NCI-H748 (cell line): ENCODE data around the gene SGK1.
"Not testable (repeated sequence)": the region's sequence is repeated elsewhere in the genome, so short reads cannot be mapped to it uniquely, and the experiment has no call there.

Experiments
- DNase-seq: peaks from one replicate; lab custom pipeline; 2025; ENCODE audit not compliant: unreplicated experiment; lab: John Stamatoyannopoulos, UW

SGK1 gene

GRCh38 chr6:134230087-134230700, 87.7 kb downstream of the SGK1 start:
- DNase-seq = no peak

- DNase-seq = no peak
Observed at GRCh38 chr6:134229520-134229919, 88.4 kb downstream of the SGK1 start.

GRCh38 chr6:134223796-134224420, 94.0 kb downstream of the SGK1 start:
- no peak for DNase-seq

GRCh38 chr6:134221250-134221649, 96.7 kb downstream of the SGK1 start:
- DNase-seq = no peak

- no peak for DNase-seq
Observed at GRCh38 chr6:134217798-134218140, 100.1 kb downstream of the SGK1 start.

- no peak for DNase-seq
Observed at GRCh38 chr6:134217105-134217797, 100.7 kb downstream of the SGK1 start.

- DNase-seq = no peak
Observed at GRCh38 chr6:134216301-134217010, 101.5 kb downstream of the SGK1 start.

- not testable (repeated sequence) for DNase-seq
Observed at GRCh38 chr6:134213410-134213809, 104.5 kb downstream of the SGK1 start.

- DNase-seq = no peak
Observed at GRCh38 chr6:134211297-134211696, 106.6 kb downstream of the SGK1 start.

- no peak for DNase-seq
Observed at GRCh38 chr6:134207421-134207820, 110.5 kb downstream of the SGK1 start.

- DNase-seq = no peak
Observed at GRCh38 chr6:134205366-134205765, 112.5 kb downstream of the SGK1 start.

- DNase-seq = not testable (repeated sequence)
Observed at GRCh38 chr6:134204759-134205158, 113.2 kb downstream of the SGK1 start.

GRCh38 chr6:134204031-134204430, 113.9 kb downstream of the SGK1 start:
- no peak for DNase-seq

- no peak for DNase-seq
Observed at GRCh38 chr6:134201716-134202115, 116.2 kb downstream of the SGK1 start.

GRCh38 chr6:134199848-134200606, 117.9 kb downstream of the SGK1 start:
- peak; percentile 92 for DNase-seq

GRCh38 chr6:134198093-134198492, 119.8 kb downstream of the SGK1 start:
- DNase-seq = no peak

- DNase-seq = not testable (repeated sequence)
Observed at GRCh38 chr6:134197685-134198084, 120.2 kb downstream of the SGK1 start.

- no peak for DNase-seq
Observed at GRCh38 chr6:134196568-134197193, 121.2 kb downstream of the SGK1 start.

- no peak for DNase-seq
Observed at GRCh38 chr6:134195985-134196384, 121.9 kb downstream of the SGK1 start.

- no peak for DNase-seq
Observed at GRCh38 chr6:134195164-134195906, 122.6 kb downstream of the SGK1 start.
